Fibroblast of gingiva (primary cell): ENCODE data around the gene CACNG1.

Experiments
- DNase-seq: peaks from one replicate; pipeline ENCODE4 v3.0.0-alpha.2; 2011; ENCODE audit warnings: low read depth

CACNG1 gene

GRCh38 chr17:67051155-67051538, 6.8 kb downstream of the CACNG1 start:
- DNase-seq = no peak

- no peak for DNase-seq
Observed at GRCh38 chr17:67051837-67052236, 7.5 kb downstream of the CACNG1 start.

GRCh38 chr17:67052720-67053437, 8.5 kb downstream of the CACNG1 start:
- no peak for DNase-seq

- no peak for DNase-seq
Observed at GRCh38 chr17:67053438-67054000, 9.2 kb downstream of the CACNG1 start.

- DNase-seq = no peak
Observed at GRCh38 chr17:67054011-67054591, 9.7 kb downstream of the CACNG1 start.

GRCh38 chr17:67054608-67055007, 10.3 kb downstream of the CACNG1 start:
- DNase-seq = no peak

GRCh38 chr17:67055041-67055443, 10.7 kb downstream of the CACNG1 start:
- no peak for DNase-seq

- no peak for DNase-seq
Observed at GRCh38 chr17:67055811-67056745, 11.7 kb downstream of the CACNG1 start.

- DNase-seq = no peak
Observed at GRCh38 chr17:67056746-67057490, 12.6 kb downstream of the CACNG1 start.

- DNase-seq = no peak
Observed at GRCh38 chr17:67058036-67058435, 13.7 kb downstream of the CACNG1 start.

- DNase-seq = peak; percentile 18
Observed at GRCh38 chr17:67059372-67059771, 15.0 kb downstream of the CACNG1 start.

- DNase-seq = no peak
Observed at GRCh38 chr17:67063141-67063540, 18.8 kb downstream of the CACNG1 start.

- no peak for DNase-seq
Observed at GRCh38 chr17:67066717-67067116, 22.4 kb downstream of the CACNG1 start.

- DNase-seq = no peak
Observed at GRCh38 chr17:67067571-67068482, 23.5 kb downstream of the CACNG1 start.

GRCh38 chr17:67068999-67069398, 24.6 kb downstream of the CACNG1 start:
- peak; percentile 28 for DNase-seq

GRCh38 chr17:67069603-67070136, 25.3 kb downstream of the CACNG1 start:
- DNase-seq = no peak

- DNase-seq = no peak
Observed at GRCh38 chr17:67071595-67071994, 27.2 kb downstream of the CACNG1 start.

GRCh38 chr17:67072885-67073284, 28.5 kb downstream of the CACNG1 start:
- DNase-seq = no peak

GRCh38 chr17:67074781-67075180, 30.4 kb downstream of the CACNG1 start:
- no peak for DNase-seq

GRCh38 chr17:67076290-67076689, 31.9 kb downstream of the CACNG1 start:
- DNase-seq = no peak
